ENCODE results near the gene HOXA6. TPM values are rescaled to one million over a fixed set of nuclear protein-coding genes. Genes with fewer than 3 reads are reported as not detected.

Gene HOXA6
- total and polyA plus RNA-seq, 2 donors (not counting 1 experiment from before 2014, with no cell fraction given), result 1.2 to 3.6 TPM

- Histone ChIP-seq H4K20me1 (ENCODE audit: control insufficient read depth, extremely low read depth, insufficient read depth, low read length) (no peaks in the 10 kb centered on the region), H3K9me3 (ENCODE audit: control insufficient read depth, insufficient read depth, low read depth, low read length) (no peaks in the 10 kb centered on the region), H3K27ac (ENCODE audit: insufficient read depth, low read length) (peak overlapping the region; percentile 98), H3K4me1 (ENCODE audit: control insufficient read depth, extremely low read depth, insufficient read depth, low read length) (peaks cover 28% of the 10 kb centered on the region), H3K9ac (ENCODE audit: insufficient read depth, low read length) (peak overlapping the region; percentile 70), H3K27me3 (ENCODE audit: control insufficient read depth, insufficient read depth, low read length) (no peaks in the 10 kb centered on the region), H3K36me3 (ENCODE audit: control insufficient read depth, insufficient read depth, low read length) (peaks cover 2% of the 10 kb centered on the region), H3K4me2 (ENCODE audit: extremely low read depth, insufficient read depth, low read length) (peak overlapping the region; percentile 99), H2AFZ (ENCODE audit: low read length) (no peak overlapping the region), H3K79me2 (ENCODE audit: control insufficient read depth, insufficient read depth, low read length) (peaks cover 93% of the 10 kb centered on the region), H3K4me3 (replicated peaks in 1 of 4; ENCODE audit: control extremely low read depth in 1 of 4, insufficient read depth in 1 of 4, low read depth in 3 of 4, low read length in 4 of 4) (peak overlapping the region; percentile 41 to 61 (median 48))
- TF ChIP-seq EZH2 (IDR thresholded peaks at IDR 0.05; ENCODE audit: low read length, missing control alignments) (no peak), CTCF (conservative IDR thresholded peaks at IDR 0.05 in 1 of 2, IDR thresholded peaks at IDR 0.05 in 1 of 2; ENCODE audit: low read depth in 1 of 2, low read length in 2 of 2) (no peak)
- DNase-seq (ENCODE audit: low read depth in 2 of 2), result no peak
Measured at GRCh38 chr7:27144781-27145164, 2.8 kb downstream of the HOXA6 start.

GRCh38 chr7:27143950-27144780, 3.4 kb downstream of the HOXA6 start:
- H3K27ac ChIP-seq (ENCODE audit: insufficient read depth, low read length), result peak overlapping the region; percentile 98

More at GRCh38 chr7:27143950-27144780, 3.4 kb downstream of the HOXA6 start:
- DNase-seq (ENCODE audit: low read depth in 2 of 2), result peak in 1 of 2 donors; percentile 76
- TF ChIP-seq EZH2 (IDR thresholded peaks at IDR 0.05; ENCODE audit: low read length, missing control alignments) (no peak), CTCF (conservative IDR thresholded peaks at IDR 0.05 in 1 of 2, IDR thresholded peaks at IDR 0.05 in 1 of 2; ENCODE audit: low read depth in 1 of 2, low read length in 2 of 2) (no peak)
- Histone ChIP-seq H3K27me3 (ENCODE audit: control insufficient read depth, insufficient read depth, low read length) (no peaks in the 10 kb centered on the region), H3K36me3 (ENCODE audit: control insufficient read depth, insufficient read depth, low read length) (peaks cover 2% of the 10 kb centered on the region), H3K79me2 (ENCODE audit: control insufficient read depth, insufficient read depth, low read length) (peaks cover 94% of the 10 kb centered on the region), H3K9me3 (ENCODE audit: control insufficient read depth, insufficient read depth, low read depth, low read length) (no peaks in the 10 kb centered on the region), H3K4me1 (ENCODE audit: control insufficient read depth, extremely low read depth, insufficient read depth, low read length) (peaks cover 28% of the 10 kb centered on the region), H3K4me3 (replicated peaks in 1 of 4; ENCODE audit: control extremely low read depth in 1 of 4, insufficient read depth in 1 of 4, low read depth in 3 of 4, low read length in 4 of 4) (peak overlapping the region; percentile 41 to 61 (median 48)), H4K20me1 (ENCODE audit: control insufficient read depth, extremely low read depth, insufficient read depth, low read length) (no peaks in the 10 kb centered on the region), H3K9ac (ENCODE audit: insufficient read depth, low read length) (peak overlapping the region; percentile 70), H3K4me2 (ENCODE audit: extremely low read depth, insufficient read depth, low read length) (peak overlapping the region; percentile 99), H2AFZ (ENCODE audit: low read length) (peak overlapping the region; percentile 2)
